UCSD-AML1 (cell line): ENCODE data around the gene AP2A2.

Source experiments
- DNase-seq: peaks from one replicate; lab custom pipeline; 2025; ENCODE audit not compliant: unreplicated experiment; lab: John Stamatoyannopoulos, UW

Gene AP2A2

GRCh38 chr11:924406-925157 is 1.1 kb upstream of the AP2A2 start:
- DNase-seq, result no peak

GRCh38 chr11:925158-925495 is 543 bp upstream of the AP2A2 start:
- no peak for DNase-seq

GRCh38 chr11:926341-926916 is 759 bp downstream of the AP2A2 start:
- no peak for DNase-seq

GRCh38 chr11:927871-928270 is 2.2 kb downstream of the AP2A2 start:
- DNase-seq, result no peak

- no peak for DNase-seq
Measured at GRCh38 chr11:928786-929185, 3.1 kb downstream of the AP2A2 start.

- DNase-seq, result no peak
Measured at GRCh38 chr11:929405-929804, 3.7 kb downstream of the AP2A2 start.

GRCh38 chr11:931385-931784 is 5.7 kb downstream of the AP2A2 start:
- no peak for DNase-seq

- no peak for DNase-seq
Measured at GRCh38 chr11:932435-932834, 6.8 kb downstream of the AP2A2 start.

- DNase-seq, result no peak
Measured at GRCh38 chr11:933142-933851, 7.6 kb downstream of the AP2A2 start.

GRCh38 chr11:933936-934335 is 8.3 kb downstream of the AP2A2 start:
- no peak for DNase-seq

- DNase-seq, result no peak
Measured at GRCh38 chr11:934527-934926, 8.9 kb downstream of the AP2A2 start.

GRCh38 chr11:936199-936598 is 10.5 kb downstream of the AP2A2 start:
- no peak for DNase-seq

GRCh38 chr11:937841-938261 is 12.2 kb downstream of the AP2A2 start:
- DNase-seq, result no peak

GRCh38 chr11:940496-941135 is 14.9 kb downstream of the AP2A2 start:
- no peak for DNase-seq

GRCh38 chr11:942823-943222 is 17.2 kb downstream of the AP2A2 start:
- DNase-seq, result no peak

- no peak for DNase-seq
Measured at GRCh38 chr11:944711-945470, 19.2 kb downstream of the AP2A2 start.

GRCh38 chr11:945986-946385 is 20.3 kb downstream of the AP2A2 start:
- DNase-seq, result no peak

- DNase-seq, result no peak
Measured at GRCh38 chr11:947744-948143, 22.1 kb downstream of the AP2A2 start.

- no peak for DNase-seq
Measured at GRCh38 chr11:951507-951906, 25.8 kb downstream of the AP2A2 start.

- no peak for DNase-seq
Measured at GRCh38 chr11:952406-953385, 27.0 kb downstream of the AP2A2 start.
